Vagina (tissue), 2 donors: ENCODE results near the gene KLF3. TPM values are rescaled to one million over a fixed set of nuclear protein-coding genes. Genes with fewer than 3 reads are reported as not detected.

Source experiments
- DNase-seq, 2 donors: peaks; one replicate each; pipeline ENCODE4 v3.0.0-alpha.2; 2017; ENCODE audit errors: extremely low spot score in 2 of 2
- H3K27ac ChIP-seq: fragments of 200-600 bp; sonication (generic); one replicate; pipeline ENCODE4 v1.5.1; 2019
- H3K27me3 ChIP-seq: fragments of 200-600 bp; sonication (generic); one replicate; pipeline ENCODE4 v1.5.1; 2019
- H3K36me3 ChIP-seq, 2 donors: fragments of 200-600 bp; sonication (generic); one replicate each; pipeline ENCODE4 v1.5.1; 2017 to 2019
- H3K4me1 ChIP-seq: fragments of 200-600 bp; sonication (generic); one replicate; pipeline ENCODE4 v1.5.1; 2019
- H3K4me3 ChIP-seq, 2 donors: fragments of 200-600 bp; sonication (generic); 1 replicate in 1 of 2; 2 replicates in 1 of 2; pipeline ENCODE4 v1.5.1; 2016 to 2019
- H3K9me3 ChIP-seq: fragments of 200-600 bp; sonication (generic); one replicate; pipeline ENCODE4 v1.5.1; 2019
- CTCF ChIP-seq, 3 experiments: fragments of 450-650 bp in 2 of 3; fragments of 200-600 bp in 1 of 3; sonication (generic) in 1 of 3; IDR thresholded peaks; one replicate each; pipeline ENCODE4 v1.5.1; 2017 to 2019; ENCODE audit warnings: antibody characterized with exemption in 3 of 3, mild to moderate bottlenecking in 2 of 3, moderate library complexity in 2 of 3
- POLR2A ChIP-seq, 2 donors: fragments of 450-650 bp; IDR thresholded peaks; one replicate each; pipeline ENCODE4 v1.6.1; 2017; ENCODE audit warnings: antibody characterized with exemption in 2 of 2, mild to moderate bottlenecking in 2 of 2, moderate library complexity in 2 of 2
- POLR2AphosphoS5 ChIP-seq, 2 donors: sonication (generic); formaldehyde crosslinking; IDR thresholded peaks; one replicate each; pipeline ENCODE4 v1.9.0; 2017; ENCODE audit warnings: antibody characterized with exemption in 2 of 2, mild to moderate bottlenecking in 2 of 2, low read depth in 1 of 2; ENCODE audit not compliant: insufficient read depth in 1 of 2
- intact Hi-C: fragments of 100-400 bp; cut with DNase I; formaldehyde crosslinking; loops from one replicate; pipeline ENCODE4 v1.15.1; 2023
- total RNA-seq: library from RNA; depleted of rRNA; stranded (reverse); fragments of >200 nt; gene quantifications from one replicate; pipeline ENCODE4 v1.2.3, GENCODE V29; 2016

KLF3 gene
- total RNA-seq, 1 donor from 2014 or later: 85.4 TPM

- H3K36me3 ChIP-seq: no peaks in the 10 kb centered on the region
- H3K27me3 ChIP-seq: no peaks in the 10 kb centered on the region
- no peak for DNase-seq
- H3K4me1 ChIP-seq: no peaks in the 10 kb centered on the region
- no peak overlapping the region for H3K4me3 ChIP-seq
- no peak for TF ChIP-seq CTCF (IDR thresholded peaks at IDR 0.05)
- no peak for TF ChIP-seq POLR2A (IDR thresholded peaks at IDR 0.05)
- TF ChIP-seq POLR2AphosphoS5 (IDR thresholded peaks at IDR 0.05; ENCODE audit: insufficient read depth in 1 of 2, low read depth in 1 of 2): no peak
- H3K27ac ChIP-seq: no peak overlapping the region
- no peaks in the 10 kb centered on the region for H3K9me3 ChIP-seq
- intact Hi-C loops: no loop called here
Measured at GRCh38 chr4:38654273-38654672, 9.7 kb upstream of the KLF3 start.

- no peak overlapping the region for H3K27ac ChIP-seq
- no peaks in the 10 kb centered on the region for H3K9me3 ChIP-seq
- H3K36me3 ChIP-seq: no peaks in the 10 kb centered on the region
- no peak for DNase-seq
- H3K27me3 ChIP-seq: no peaks in the 10 kb centered on the region
- H3K4me3 ChIP-seq: no peak overlapping the region
- intact Hi-C loops: no loop called here
- H3K4me1 ChIP-seq: no peaks in the 10 kb centered on the region
- TF ChIP-seq POLR2A (IDR thresholded peaks at IDR 0.05) (no peak), CTCF (IDR thresholded peaks at IDR 0.05) (no peak), POLR2AphosphoS5 (IDR thresholded peaks at IDR 0.05; ENCODE audit: insufficient read depth in 1 of 2, low read depth in 1 of 2) (no peak)
Measured at GRCh38 chr4:38656111-38656510, 7.9 kb upstream of the KLF3 start.

DNA sequence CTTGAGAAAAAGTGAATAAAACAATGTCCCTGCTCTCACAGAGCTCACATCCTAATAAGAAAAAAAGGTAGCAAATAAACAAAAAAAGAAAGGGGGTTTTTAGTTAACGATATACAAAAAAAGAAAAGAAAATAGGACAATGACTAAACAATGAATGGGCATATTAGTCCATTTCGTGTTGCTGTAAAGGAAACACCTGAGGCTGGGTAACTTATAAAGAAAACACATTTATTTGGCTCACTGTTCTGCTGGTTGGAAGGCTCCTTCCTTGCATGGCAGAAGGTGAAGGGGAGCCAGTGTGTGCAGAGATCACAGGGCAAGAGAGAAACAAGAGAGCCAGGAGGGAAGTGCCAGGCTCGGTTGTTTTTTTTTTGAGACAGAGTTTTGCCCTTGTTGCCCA lies 4.7 kb upstream of the KLF3 start:
- Histone ChIP-seq H3K36me3 (no peaks in the 10 kb centered on the region), H3K27me3 (no peaks in the 10 kb centered on the region), H3K27ac (no peak overlapping the region), H3K4me1 (peaks cover 14% of the 10 kb centered on the region), H3K9me3 (no peaks in the 10 kb centered on the region), H3K4me3 (no peak overlapping the region)
- no peak for DNase-seq
- intact Hi-C loops: no loop called here
- TF ChIP-seq POLR2A (IDR thresholded peaks at IDR 0.05) (no peak), POLR2AphosphoS5 (IDR thresholded peaks at IDR 0.05; ENCODE audit: insufficient read depth in 1 of 2, low read depth in 1 of 2) (no peak), CTCF (IDR thresholded peaks at IDR 0.05) (no peak)

GRCh38 chr4:38660838-38661237 lies 3.2 kb upstream of the KLF3 start:
- TF ChIP-seq CTCF (IDR thresholded peaks at IDR 0.05) (no peak), POLR2A (IDR thresholded peaks at IDR 0.05) (no peak), POLR2AphosphoS5 (IDR thresholded peaks at IDR 0.05; ENCODE audit: insufficient read depth in 1 of 2, low read depth in 1 of 2) (no peak)
- H3K4me3 ChIP-seq: no peak overlapping the region
- H3K9me3 ChIP-seq: no peaks in the 10 kb centered on the region
- no peak for DNase-seq
- H3K27ac ChIP-seq: no peak overlapping the region
- intact Hi-C loops: loop anchor here (5.0 to 10.0 kb wide), 2 partner anchors 276 to 344 kb away; no protein-coding TSS in a partner anchor
- no peaks in the 10 kb centered on the region for H3K36me3 ChIP-seq
- H3K4me1 ChIP-seq: peaks cover 14% of the 10 kb centered on the region
- H3K27me3 ChIP-seq: no peaks in the 10 kb centered on the region

- Histone ChIP-seq H3K27me3 (no peaks in the 10 kb centered on the region), H3K36me3 (no peaks in the 10 kb centered on the region), H3K27ac (no peak overlapping the region), H3K4me1 (peaks cover 18% of the 10 kb centered on the region), H3K4me3 (no peak overlapping the region), H3K9me3 (no peaks in the 10 kb centered on the region)
- TF ChIP-seq POLR2A (IDR thresholded peaks at IDR 0.05): no peak
- intact Hi-C loops: loop anchor here (5.0 to 10.0 kb wide), 2 partner anchors 277 to 344 kb away; no protein-coding TSS in a partner anchor
- no peak for DNase-seq
Measured at GRCh38 chr4:38661371-38661770, 2.6 kb upstream of the KLF3 start.
